H1 (cell line): ENCODE data around the gene ADA.

Source experiments
- EZH2 ChIP-seq: fragments of 200-600 bp; sonication (generic); IDR thresholded peaks from 2 replicates; pipeline ENCODE4 v1.7.1; 2012; ENCODE audit warnings: low read depth, mild to moderate bottlenecking, moderate library complexity, low read length, inconsistent platforms; ENCODE audit not compliant: severe bottlenecking
- POLR2A ChIP-seq, 2 experiments: IDR thresholded peaks; 1 replicate in 1 of 2; 2 replicates in 1 of 2; pipeline ENCODE4 v1.6.1; 2011; ENCODE audit warnings: low read depth in 2 of 2, low read length in 2 of 2, mild to moderate bottlenecking in 2 of 2; ENCODE audit errors: control extremely low read depth in 1 of 2
- POLR2AphosphoS5 ChIP-seq: IDR thresholded peaks from 2 replicates; pipeline ENCODE4 v1.6.1; 2011; ENCODE audit warnings: low read depth, low read length
- RAD21 ChIP-seq, 2 experiments: IDR thresholded peaks in 1 of 2; conservative IDR thresholded peaks in 1 of 2; 2 replicates each; pipeline ENCODE4 v1.6.1; 2011; ENCODE audit warnings: low read depth in 2 of 2, low read length in 2 of 2, improper control_type of control experiment in 1 of 2, inconsistent platforms in 1 of 2, mild to moderate bottlenecking in 1 of 2, moderate library complexity in 1 of 2
- SUZ12 ChIP-seq: fragments of 200-600 bp; sonication (generic); IDR thresholded peaks from 2 replicates; pipeline ENCODE4 v1.6.1; 2012; ENCODE audit warnings: mild to moderate bottlenecking, inconsistent platforms, low read length, moderate library complexity, mixed read lengths
- TAF7 ChIP-seq: optimal IDR thresholded peaks from 2 replicates; pipeline ENCODE3; 2011; ENCODE audit warnings: low read depth, mild to moderate bottlenecking, inconsistent platforms, low read length, moderate library complexity, borderline replicate concordance
- TEAD4 ChIP-seq: IDR thresholded peaks from 2 replicates; pipeline ENCODE4 v1.6.1; 2012; ENCODE audit warnings: low read depth, low read length, inconsistent platforms, mixed read lengths
- TF ChIP-seq, protein P1 (sequence below), 3 experiments: IDR thresholded peaks; 1 replicate in 2 of 3; 2 replicates in 1 of 3; pipeline versions ENCODE4 v1.5.1 to v1.6.1; 2011; ENCODE audit warnings: low read length in 3 of 3, mild to moderate bottlenecking in 3 of 3, inconsistent platforms in 2 of 3, low read depth in 1 of 3, moderate library complexity in 1 of 3; ENCODE audit not compliant: insufficient read depth in 1 of 3; ENCODE audit errors: control extremely low read depth in 1 of 3

DNA sequence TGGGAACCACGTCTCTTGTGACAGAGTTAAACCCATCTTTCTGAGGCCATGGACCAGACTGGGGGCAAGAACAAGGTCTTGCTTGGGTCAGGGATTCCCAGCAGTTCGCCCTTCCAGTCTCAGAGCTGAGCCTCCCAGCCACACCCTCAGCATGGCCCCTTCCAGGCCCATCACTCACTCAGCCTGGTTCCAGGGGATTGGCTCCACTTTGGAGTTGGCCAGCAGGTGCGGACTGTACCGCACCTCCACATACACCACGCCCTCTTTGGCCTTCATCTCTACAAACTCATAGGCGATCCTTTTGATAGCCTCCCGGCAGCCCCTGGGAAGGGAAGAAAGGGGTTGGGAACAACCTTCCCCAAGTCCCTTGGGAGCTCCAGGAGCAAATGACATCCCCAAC, 25.2 kb downstream of the ADA start:
- TF ChIP-seq POLR2AphosphoS5 (no peak), RAD21 (IDR thresholded peaks at IDR 0.05 in 1 of 2, conservative IDR thresholded peaks at IDR 0.05 in 1 of 2; ENCODE audit: low read depth in 2 of 2, low read length in 2 of 2) (no peak), TEAD4 (no peak), TAF7 (no peak), SUZ12 (no peak), POLR2A (IDR thresholded peaks at IDR 0.05; ENCODE audit: control extremely low read depth in 1 of 2, low read depth in 2 of 2, low read length in 2 of 2) (no peak), EZH2 (no peak)
- TF ChIP-seq, protein P1, sequence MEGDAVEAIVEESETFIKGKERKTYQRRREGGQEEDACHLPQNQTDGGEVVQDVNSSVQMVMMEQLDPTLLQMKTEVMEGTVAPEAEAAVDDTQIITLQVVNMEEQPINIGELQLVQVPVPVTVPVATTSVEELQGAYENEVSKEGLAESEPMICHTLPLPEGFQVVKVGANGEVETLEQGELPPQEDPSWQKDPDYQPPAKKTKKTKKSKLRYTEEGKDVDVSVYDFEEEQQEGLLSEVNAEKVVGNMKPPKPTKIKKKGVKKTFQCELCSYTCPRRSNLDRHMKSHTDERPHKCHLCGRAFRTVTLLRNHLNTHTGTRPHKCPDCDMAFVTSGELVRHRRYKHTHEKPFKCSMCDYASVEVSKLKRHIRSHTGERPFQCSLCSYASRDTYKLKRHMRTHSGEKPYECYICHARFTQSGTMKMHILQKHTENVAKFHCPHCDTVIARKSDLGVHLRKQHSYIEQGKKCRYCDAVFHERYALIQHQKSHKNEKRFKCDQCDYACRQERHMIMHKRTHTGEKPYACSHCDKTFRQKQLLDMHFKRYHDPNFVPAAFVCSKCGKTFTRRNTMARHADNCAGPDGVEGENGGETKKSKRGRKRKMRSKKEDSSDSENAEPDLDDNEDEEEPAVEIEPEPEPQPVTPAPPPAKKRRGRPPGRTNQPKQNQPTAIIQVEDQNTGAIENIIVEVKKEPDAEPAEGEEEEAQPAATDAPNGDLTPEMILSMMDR (IDR thresholded peaks at IDR 0.05; ENCODE audit: control extremely low read depth in 1 of 3, insufficient read depth in 1 of 3, low read depth in 1 of 3, low read length in 3 of 3), result no peak
